HTERT RPE-1 (cell line): ENCODE measurements around the gene STAT1.

ENCODE experiments used
- in situ Hi-C: fragments of 300-500 bp; cut with MboI; formaldehyde crosslinking; loops from 4 replicates; pipeline ENCODE4 v1.14.3; 2020; ENCODE audit warnings: low sequenced_read_pairs

STAT1 gene

GRCh38 chr2:191032588-191033429 lies 18.8 kb upstream of the STAT1 start:
- in situ Hi-C loops = no loop called here

GRCh38 chr2:191031256-191031655 lies 17.3 kb upstream of the STAT1 start:
- in situ Hi-C loops = no loop called here

DNA sequence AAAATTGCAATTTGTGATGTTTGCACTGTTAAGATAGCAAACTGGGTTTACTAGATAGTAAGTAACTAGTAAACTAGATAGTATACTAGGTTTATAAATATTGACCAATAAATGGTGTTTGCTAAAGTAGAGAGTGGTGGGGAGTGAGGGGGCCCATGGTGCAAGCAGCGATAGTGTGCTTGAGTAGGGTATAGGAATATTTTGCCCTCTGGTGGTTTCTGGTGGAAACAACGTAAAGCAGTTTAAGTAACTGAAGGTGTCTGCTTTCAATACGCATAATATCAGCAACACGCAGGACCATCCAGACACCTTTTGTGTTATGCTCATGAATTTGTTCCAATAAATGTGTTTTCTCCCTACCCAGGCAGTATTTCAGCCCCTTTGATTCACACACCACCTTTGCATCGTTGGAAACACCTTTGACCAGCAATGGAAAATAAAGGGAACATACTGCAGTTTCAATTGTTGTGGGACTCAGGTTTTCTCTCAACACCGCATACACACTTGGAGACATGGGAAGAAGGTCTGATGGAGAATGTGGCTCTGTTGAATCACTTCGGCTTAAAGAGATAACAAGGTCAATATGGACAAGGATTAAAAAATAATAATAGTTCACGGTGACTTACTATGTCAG lies 16.7 kb upstream of the STAT1 start:
- in situ Hi-C loops = no loop called here

GRCh38 chr2:191029280-191029950 lies 15.4 kb upstream of the STAT1 start:
- in situ Hi-C loops = no loop called here

DNA sequence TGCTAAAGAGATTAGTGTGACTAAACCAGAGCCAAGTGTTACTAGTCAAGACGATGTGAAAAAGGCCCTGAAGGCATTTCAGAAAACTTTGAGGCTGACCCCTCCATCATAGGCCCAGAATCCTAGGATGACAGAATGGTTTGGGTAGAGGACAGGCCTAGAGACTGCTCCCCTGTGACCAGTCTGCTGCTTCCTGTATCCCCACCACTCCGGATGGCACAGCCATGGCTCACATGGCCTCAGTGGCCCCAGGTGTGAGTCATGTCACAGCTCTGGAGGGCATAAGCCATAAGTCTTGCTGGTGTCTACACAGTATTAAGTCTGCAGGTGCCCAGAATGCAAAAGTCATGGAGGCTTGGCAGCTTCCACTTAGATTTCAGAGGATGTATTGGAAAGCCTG lies 12.4 kb upstream of the STAT1 start:
- in situ Hi-C loops = no loop called here

DNA sequence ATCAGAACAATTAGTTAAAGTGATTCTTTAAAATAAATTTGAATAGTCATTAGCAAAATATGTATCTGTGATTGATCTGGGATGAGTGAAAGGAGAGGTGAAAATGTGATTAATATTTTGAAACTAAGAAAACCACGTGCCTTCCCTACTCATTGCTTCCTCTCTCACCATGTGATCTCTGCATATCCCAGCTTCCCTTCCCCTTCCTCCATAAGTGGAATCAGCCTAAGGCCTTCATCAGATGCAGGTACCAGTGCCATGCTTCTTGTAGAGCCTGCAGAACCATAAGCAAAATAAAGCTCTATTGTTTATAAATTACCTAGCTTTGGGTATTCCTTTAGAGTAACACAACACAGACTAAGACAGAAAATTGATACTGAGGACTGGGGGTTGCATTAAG lies 11.2 kb upstream of the STAT1 start:
- in situ Hi-C loops = no loop called here

DNA sequence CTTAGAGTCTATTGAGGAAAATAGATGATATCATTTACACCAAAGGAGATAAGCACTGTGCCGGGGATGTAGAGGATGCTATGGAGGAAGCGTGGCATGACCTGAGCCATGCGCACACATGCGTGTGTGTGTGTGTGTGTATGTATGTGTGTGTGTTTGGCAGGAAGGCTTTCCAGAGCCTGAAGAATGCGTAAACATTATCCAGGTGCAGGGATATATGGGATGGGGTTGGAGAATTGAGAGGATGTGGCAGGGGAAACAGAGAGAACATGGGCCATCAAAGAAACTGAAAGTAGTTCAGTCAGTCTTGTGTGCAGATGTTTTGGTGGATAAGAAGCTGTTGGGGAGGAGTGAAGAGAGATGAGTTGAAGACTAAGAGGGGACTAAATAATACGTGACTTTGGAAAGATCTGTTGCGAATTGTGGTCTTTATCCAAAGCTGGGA lies 9.3 kb upstream of the STAT1 start:
- in situ Hi-C loops = no loop called here

DNA sequence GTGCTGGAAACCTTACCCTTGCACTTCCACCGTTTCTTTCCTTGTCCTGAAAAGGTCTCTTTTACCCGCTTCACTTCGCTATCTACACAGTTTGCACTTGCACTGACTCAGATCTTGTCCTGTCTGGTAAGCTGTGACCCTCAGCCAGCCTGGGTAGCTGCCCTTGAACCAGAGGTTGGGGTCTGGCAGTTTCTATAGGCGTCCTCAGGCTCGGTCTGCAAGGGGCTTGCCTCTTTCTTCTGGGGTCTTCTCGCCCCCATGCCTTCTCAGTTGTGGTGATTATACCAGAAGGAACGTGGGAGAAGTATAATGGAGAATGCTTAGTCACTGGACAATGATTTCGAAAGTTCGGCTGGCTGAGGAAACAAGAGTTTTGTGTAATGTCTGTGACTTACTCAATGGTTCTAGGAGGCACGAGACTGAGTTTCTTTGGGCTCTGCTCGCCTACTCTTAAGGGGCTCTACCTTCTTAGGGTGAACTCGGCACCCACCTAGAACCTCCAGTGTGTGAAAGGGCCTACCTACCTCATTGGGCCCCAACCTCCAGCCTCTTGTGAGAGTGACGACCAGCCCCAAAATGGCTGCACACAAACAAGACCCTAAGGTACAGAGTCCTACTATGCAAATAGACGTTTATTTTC lies 6.9 kb upstream of the STAT1 start:
- in situ Hi-C loops = no loop called here

GRCh38 chr2:191020221-191020741 lies 6.3 kb upstream of the STAT1 start:
- in situ Hi-C loops = no loop called here

DNA sequence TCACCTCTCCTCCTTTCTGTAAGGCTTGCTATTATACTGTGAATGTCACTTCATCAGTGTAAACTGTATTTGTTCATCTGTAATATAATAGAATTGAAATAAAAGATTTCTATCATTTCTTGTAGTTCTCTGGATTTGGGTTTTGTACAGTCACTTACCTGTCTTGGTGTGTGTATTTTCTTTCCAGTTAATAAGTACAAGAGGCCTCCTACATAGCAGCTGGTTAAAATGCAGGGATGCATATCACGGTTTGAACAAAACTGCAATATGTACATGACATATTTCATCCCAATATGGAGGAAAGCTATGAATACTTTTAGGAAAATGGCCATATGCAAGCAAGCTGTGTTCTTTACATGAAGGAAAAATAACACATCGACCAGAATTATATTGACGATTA lies 5.4 kb upstream of the STAT1 start:
- in situ Hi-C loops = no loop called here

DNA sequence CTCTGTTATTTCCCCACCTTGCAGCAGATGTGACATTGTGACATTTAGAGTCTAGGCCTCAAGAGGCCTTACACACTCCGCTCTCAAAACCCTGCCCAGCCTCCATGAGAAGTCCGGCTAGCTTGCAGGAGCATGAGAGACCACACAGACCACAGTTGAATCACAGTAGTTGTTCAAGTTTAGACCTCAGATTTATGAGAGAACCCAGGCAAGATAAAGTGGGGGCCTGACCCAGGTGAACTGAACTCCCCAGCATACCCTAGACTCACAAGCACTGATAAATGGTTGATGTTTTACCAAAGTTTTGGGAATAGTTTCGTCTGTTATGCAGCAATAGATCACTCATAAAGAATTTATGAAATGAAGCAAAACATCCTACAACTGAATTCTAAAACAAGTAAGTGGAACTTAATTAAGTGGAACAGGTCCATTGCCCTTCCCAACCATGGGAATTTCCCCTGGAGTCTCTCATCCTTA lies 4.7 kb upstream of the STAT1 start:
- in situ Hi-C loops = no loop called here

DNA sequence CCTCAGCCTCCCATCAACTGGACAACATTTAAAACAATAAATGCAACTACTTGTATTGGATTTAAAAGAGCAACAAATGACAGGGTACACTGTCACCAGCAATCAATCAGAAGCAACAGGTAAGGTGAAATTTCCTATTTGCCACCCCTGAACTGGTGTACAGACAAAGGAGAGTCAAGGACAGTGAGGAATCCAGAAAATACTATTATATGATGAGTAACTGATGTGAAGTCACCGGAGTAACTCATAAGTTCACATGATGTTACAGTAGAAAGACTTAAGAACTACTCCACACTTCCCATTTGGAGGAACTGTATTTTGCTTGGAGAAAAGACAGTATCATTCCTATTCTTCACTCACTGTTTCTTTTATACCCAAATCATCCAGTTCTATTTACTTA lies 4.1 kb upstream of the STAT1 start:
- in situ Hi-C loops = no loop called here

DNA sequence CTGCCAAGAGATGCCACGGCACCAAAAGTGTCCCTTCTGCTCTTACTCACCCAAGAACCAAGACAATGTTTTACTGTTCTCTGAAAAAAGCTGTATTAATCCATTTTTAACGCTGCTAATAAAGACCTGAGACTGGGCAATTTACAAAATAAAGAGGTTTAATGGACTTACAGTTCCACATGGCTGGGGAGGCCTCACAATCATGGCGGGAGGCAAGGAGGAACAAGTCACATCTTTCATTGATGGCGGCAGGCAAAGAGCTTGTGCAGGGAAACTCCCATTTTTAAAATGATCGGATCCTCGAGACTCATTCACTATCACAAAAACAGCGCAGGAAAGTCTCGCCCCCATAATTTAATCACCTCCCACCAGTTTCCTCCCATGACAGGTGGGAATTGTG lies 1.9 kb upstream of the STAT1 start:
- in situ Hi-C loops = no loop called here

- in situ Hi-C loops = no loop called here
Measured at GRCh38 chr2:191015239-191015638, 1.3 kb upstream of the STAT1 start.

GRCh38 chr2:191014653-191015020 lies 666 bp upstream of the STAT1 start:
- in situ Hi-C loops = no loop called here

DNA sequence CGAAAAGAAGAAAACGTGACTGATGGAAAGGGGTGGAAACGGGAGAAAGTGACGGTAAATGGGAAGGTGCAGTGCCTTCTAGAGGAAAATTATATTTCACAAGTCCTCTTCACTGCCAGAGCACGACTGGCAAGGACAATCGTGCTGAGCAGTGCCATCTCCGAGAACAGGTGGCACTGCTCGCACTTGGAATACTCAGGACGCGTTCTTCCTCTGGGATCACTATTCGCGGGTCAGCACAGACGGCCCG lies 364 bp downstream of the STAT1 start:
- in situ Hi-C loops = no loop called here

DNA sequence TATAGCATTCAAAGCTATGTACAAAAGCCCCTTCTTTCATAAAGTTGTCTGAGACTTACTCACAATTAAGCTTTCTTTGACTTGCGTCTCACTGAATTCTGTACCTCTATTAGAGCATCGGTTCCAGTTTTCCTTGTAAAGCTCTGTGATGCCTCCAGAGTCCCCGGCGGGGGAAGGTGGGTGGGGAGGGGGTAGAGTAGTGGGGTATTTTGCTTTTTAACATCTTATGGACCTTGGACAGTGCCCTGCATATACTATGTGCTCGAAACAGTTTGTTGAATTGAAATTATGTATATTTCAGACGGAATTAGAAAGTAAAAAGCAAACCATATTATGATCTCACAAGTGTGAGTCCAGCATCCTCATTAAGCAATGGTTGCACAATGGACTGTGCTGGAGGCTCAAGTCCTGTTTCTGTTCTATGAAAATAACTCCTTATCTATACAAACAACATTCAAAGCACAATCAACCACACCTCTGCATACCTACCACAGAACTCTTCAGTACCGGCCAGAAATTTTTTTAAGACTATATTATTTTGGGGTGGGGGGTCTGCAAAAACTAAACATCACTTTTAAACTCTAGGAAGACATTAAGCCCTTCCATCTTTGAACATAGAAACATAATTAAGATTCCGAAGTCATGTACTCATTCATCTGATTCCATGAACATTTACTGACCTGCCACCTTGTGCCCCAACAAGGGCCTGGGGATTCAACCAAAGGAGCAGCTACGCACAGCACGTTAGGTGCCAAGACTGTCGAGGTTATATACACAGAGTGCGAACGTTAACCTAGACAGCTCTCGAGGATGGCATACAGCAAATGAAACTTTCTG lies 908 bp downstream of the STAT1 start:
- in situ Hi-C loops = no loop called here

GRCh38 chr2:191012346-191012745 lies 1.6 kb downstream of the STAT1 start:
- in situ Hi-C loops = no loop called here

- in situ Hi-C loops = no loop called here
Measured at GRCh38 chr2:191010887-191011885, 2.8 kb downstream of the STAT1 start.
